ENCODE measurements around the gene DIP2C.

DNA sequence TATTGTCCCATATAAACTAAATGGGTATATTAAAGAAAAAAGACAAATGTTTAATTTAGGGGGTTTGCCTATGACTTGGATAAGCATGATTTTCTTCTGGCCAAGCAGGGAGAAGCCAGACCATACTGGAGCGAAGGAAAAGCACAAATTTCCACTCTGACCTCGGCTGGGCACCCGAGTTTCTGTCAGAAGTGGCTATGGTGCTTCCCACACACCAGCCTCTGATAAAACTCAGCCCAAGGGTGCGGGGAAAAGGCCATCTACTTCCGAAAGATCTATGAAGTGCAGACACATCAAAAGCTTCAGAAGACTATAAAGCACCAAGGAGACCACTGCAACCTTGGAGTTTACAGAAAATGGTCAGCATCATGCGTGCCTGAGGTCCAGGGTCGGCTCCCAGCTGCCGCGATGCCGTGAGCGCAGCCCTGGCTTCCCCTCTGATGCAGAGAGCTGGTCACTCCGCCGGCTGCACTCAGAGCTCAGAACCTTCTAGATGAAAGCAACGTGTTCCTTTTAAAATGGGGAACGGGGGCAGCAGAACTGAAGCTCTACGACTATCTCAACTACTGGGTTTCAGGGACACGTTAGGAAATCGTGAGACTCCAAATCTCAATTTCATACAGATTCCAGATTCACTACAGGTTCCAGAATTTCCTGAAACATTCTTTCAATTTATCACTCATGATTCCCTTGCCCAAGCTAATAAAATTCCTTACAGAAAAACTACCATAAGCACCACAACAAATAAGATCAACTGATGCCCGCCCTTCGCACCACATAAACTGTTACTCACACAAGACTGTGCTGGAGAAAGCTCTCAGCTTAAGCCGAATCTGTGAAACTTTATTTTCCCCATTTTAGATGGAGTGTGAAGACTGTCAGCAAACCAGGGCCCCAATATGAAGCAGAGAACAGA lies 84.5 kb downstream of the DIP2C start:
- no peak for TF ChIP-seq CTCF (conservative IDR thresholded peaks at IDR 0.05)
- no peak for TF ChIP-seq ZFX (IDR thresholded peaks at IDR 0.05)
